Neutrophil (primary cell): ENCODE data around the gene TBX21.

ENCODE experiments used
- H3K27ac ChIP-seq: fragments of 200-600 bp; sonication (generic); 2 replicates; pipeline ENCODE4 v1.5.1; 2016; ENCODE audit warnings: mild to moderate bottlenecking, moderate library complexity
- H3K27me3 ChIP-seq: fragments of 200-600 bp; sonication (generic); 2 replicates; pipeline ENCODE4 v1.6.0; 2016; ENCODE audit warnings: mild to moderate bottlenecking
- H3K36me3 ChIP-seq: fragments of 200-600 bp; sonication (generic); 2 replicates; pipeline ENCODE4 v1.5.1; 2017
- H3K4me1 ChIP-seq, 2 experiments: fragments of 200-600 bp in 1 of 2; sonication (generic) in 1 of 2; 1 replicate in 1 of 2; 2 replicates in 1 of 2; pipeline versions ENCODE4 v1.5.1 to v1.6.1; 2013 to 2016; ENCODE audit warnings: low read depth in 1 of 2, low read length in 1 of 2, mild to moderate bottlenecking in 1 of 2, moderate library complexity in 1 of 2; ENCODE audit not compliant: control insufficient read depth in 1 of 2, insufficient read depth in 1 of 2
- H3K4me3 ChIP-seq, 2 experiments: fragments of 200-600 bp in 1 of 2; sonication (generic) in 1 of 2; 1 replicate in 1 of 2; 2 replicates in 1 of 2; pipeline ENCODE4 v1.5.1; 2013 to 2016; ENCODE audit warnings: low read depth in 1 of 2, low read length in 1 of 2, mild to moderate bottlenecking in 1 of 2, moderate library complexity in 1 of 2
- H3K9me3 ChIP-seq: fragments of 200-600 bp; sonication (generic); 2 replicates; pipeline ENCODE4 v1.5.1; 2016
- CTCF ChIP-seq: fragments of 200-600 bp; sonication (generic); IDR thresholded peaks from 2 replicates; pipeline ENCODE4 v1.5.1; 2016; ENCODE audit warnings: antibody characterized with exemption

TBX21 gene

GRCh38 chr17:47692895-47693730 is 39.9 kb upstream of the TBX21 start:
- peak overlapping the region; percentile 80 to 91 for H3K4me3 ChIP-seq
- no peaks in the 10 kb centered on the region for H3K9me3 ChIP-seq
- peak overlapping the region; percentile 90 for H3K27ac ChIP-seq
- no peak for TF ChIP-seq CTCF
- peaks cover 13% of the 10 kb centered on the region for H3K36me3 ChIP-seq
- H3K27me3 ChIP-seq = peaks cover 5% of the 10 kb centered on the region
- H3K4me1 ChIP-seq = peaks cover 42 to 46% of the 10 kb centered on the region in 2 experiments

- Histone ChIP-seq H3K36me3 (peaks cover 21% of the 10 kb centered on the region), H3K4me3 (peak within 1 kb of the TSS; percentile 80 to 91), H3K9me3 (no peaks in the 10 kb centered on the region), H3K4me1 (peaks cover 46 to 47% of the 10 kb centered on the region in 2 experiments), H3K27ac (peak within 1 kb of the TSS; percentile 90), H3K27me3 (peaks cover 5% of the 10 kb centered on the region)
- TF ChIP-seq CTCF = no peak
Measured at GRCh38 chr17:47693731-47694580, 39.1 kb upstream of the TBX21 start, which contains the start of gene TBKBP1. TBKBP1 (plus strand) TSS chr17:47694161; CDS start chr17:47696113, 1,952 bp downstream.

- Histone ChIP-seq H3K9me3 (no peaks in the 10 kb centered on the region), H3K4me1 (peaks cover 46 to 49% of the 10 kb centered on the region in 2 experiments), H3K27ac (peak overlapping the region; percentile 90), H3K27me3 (peaks cover 5% of the 10 kb centered on the region), H3K4me3 (peak overlapping the region; percentile 80 to 91), H3K36me3 (peaks cover 29% of the 10 kb centered on the region)
- peak; percentile 2 for TF ChIP-seq CTCF
Measured at GRCh38 chr17:47694581-47695428, 38.2 kb upstream of the TBX21 start.

- Histone ChIP-seq H3K36me3 (peaks cover 33% of the 10 kb centered on the region), H3K4me1 (peaks cover 46 to 49% of the 10 kb centered on the region in 2 experiments), H3K27ac (peak overlapping the region; percentile 90), H3K4me3 (peak overlapping the region; percentile 80 to 91), H3K9me3 (no peaks in the 10 kb centered on the region), H3K27me3 (peaks cover 5% of the 10 kb centered on the region)
- no peak for TF ChIP-seq CTCF
Measured at GRCh38 chr17:47695429-47696376, 37.3 kb upstream of the TBX21 start.
